ENCODE data around the gene BASP1. TPM values are rescaled to one million over a fixed set of nuclear protein-coding genes. Genes with fewer than 3 reads are reported as not detected.

BASP1 gene
- 3.4 TPM for total RNA-seq
- long read RNA-seq, partial matches to known transcripts, result 0 of 1 reads
- long read RNA-seq, other reads (novel, unspliced or antisense), result 0 of 1 reads

GRCh38 chr5:17217493-17218352 lies at the start of gene BASP1:
TSS of gene BASP1 (plus strand) at chr5:17217631. CDS start at chr5:17275217, 57,586 bp downstream.
- intact Hi-C loops (cut with DNase I), result loop anchor here (10.0 kb wide), 1 partner anchor 1097 kb away; no protein-coding TSS in a partner anchor

GRCh38 chr5:17169507-17169906 lies 47.9 kb upstream of the BASP1 start:
- intact Hi-C loops (cut with DNase I), result no loop called here
- peak; percentile 77 for ATAC-seq (ENCODE audit: poor library complexity)
- DNase-seq, result no peak

More at GRCh38 chr5:17217493-17218352, at the start of gene BASP1:
- ATAC-seq (ENCODE audit: poor library complexity) (peak; percentile 76), DNase-seq (peak; percentile 83)

GRCh38 chr5:17172791-17173190 lies 44.6 kb upstream of the BASP1 start:
- intact Hi-C loops (cut with DNase I), result no loop called here
- no peak for ATAC-seq (ENCODE audit: poor library complexity)

GRCh38 chr5:17174965-17175364 lies 42.5 kb upstream of the BASP1 start:
- DNase-seq (no peak), ATAC-seq (ENCODE audit: poor library complexity) (no peak)
- intact Hi-C loops (cut with DNase I), result no loop called here

More at GRCh38 chr5:17172791-17173190, 44.6 kb upstream of the BASP1 start:
- DNase-seq, result no peak

- DNase-seq (no peak), ATAC-seq (ENCODE audit: poor library complexity) (no peak)
Observed at GRCh38 chr5:17177501-17178372, 39.7 kb upstream of the BASP1 start.

GRCh38 chr5:17178373-17178675 lies 39.1 kb upstream of the BASP1 start:
- ATAC-seq (ENCODE audit: poor library complexity), result no peak
- intact Hi-C loops (cut with DNase I), result no loop called here

More at GRCh38 chr5:17177501-17178372, 39.7 kb upstream of the BASP1 start:
- intact Hi-C loops (cut with DNase I), result no loop called here

GRCh38 chr5:17180330-17180843 lies 37.0 kb upstream of the BASP1 start:
- intact Hi-C loops (cut with DNase I), result no loop called here
- no peak for DNase-seq
- ATAC-seq (ENCODE audit: poor library complexity), result no peak

More at GRCh38 chr5:17178373-17178675, 39.1 kb upstream of the BASP1 start:
- DNase-seq, result no peak

GRCh38 chr5:17180864-17181723 lies 36.3 kb upstream of the BASP1 start:
- intact Hi-C loops (cut with DNase I), result no loop called here
- DNase-seq (no peak), ATAC-seq (ENCODE audit: poor library complexity) (no peak)

GRCh38 chr5:17182494-17182893 lies 34.9 kb upstream of the BASP1 start:
- intact Hi-C loops (cut with DNase I), result no loop called here
- ATAC-seq (ENCODE audit: poor library complexity), result no peak

GRCh38 chr5:17182981-17183380 lies 34.5 kb upstream of the BASP1 start:
- DNase-seq (no peak), ATAC-seq (ENCODE audit: poor library complexity) (no peak)
- intact Hi-C loops (cut with DNase I), result no loop called here

More at GRCh38 chr5:17182494-17182893, 34.9 kb upstream of the BASP1 start:
- DNase-seq, result no peak

GRCh38 chr5:17183831-17184230 lies 33.6 kb upstream of the BASP1 start:
- DNase-seq (no peak), ATAC-seq (ENCODE audit: poor library complexity) (no peak)
- intact Hi-C loops (cut with DNase I), result no loop called here

- intact Hi-C loops (cut with DNase I), result no loop called here
- no peak for ATAC-seq (ENCODE audit: poor library complexity)
- DNase-seq, result no peak
Observed at GRCh38 chr5:17184588-17184987, 32.8 kb upstream of the BASP1 start.

GRCh38 chr5:17185349-17185748 lies 32.1 kb upstream of the BASP1 start:
- intact Hi-C loops (cut with DNase I), result loop anchor here (5.0 kb wide), 1 partner anchor 248 kb away; the partner anchor contains the start of gene MYO10
- DNase-seq (no peak), ATAC-seq (ENCODE audit: poor library complexity) (no peak)

GRCh38 chr5:17185773-17186172 lies 31.7 kb upstream of the BASP1 start:
- intact Hi-C loops (cut with DNase I), result loop anchor here (5.0 kb wide), 1 partner anchor 248 kb away; the partner anchor contains the start of gene MYO10
- DNase-seq, result peak; percentile 68
- ATAC-seq (ENCODE audit: poor library complexity), result peak; percentile 80

GRCh38 chr5:17186256-17186655 lies 31.2 kb upstream of the BASP1 start:
- intact Hi-C loops (cut with DNase I), result loop anchor here (5.0 kb wide), 1 partner anchor 249 kb away; the partner anchor contains the start of gene MYO10
- no peak for ATAC-seq (ENCODE audit: poor library complexity)

GRCh38 chr5:17187011-17187785 lies 30.2 kb upstream of the BASP1 start:
- intact Hi-C loops (cut with DNase I), result loop anchor here (5.0 kb wide), 1 partner anchor 250 kb away; the partner anchor contains the start of gene MYO10

More at GRCh38 chr5:17186256-17186655, 31.2 kb upstream of the BASP1 start:
- no peak for DNase-seq

GRCh38 chr5:17187786-17188170 lies 29.7 kb upstream of the BASP1 start:
- ATAC-seq (ENCODE audit: poor library complexity) (no peak), DNase-seq (no peak)
- intact Hi-C loops (cut with DNase I), result loop anchor here (5.0 kb wide), 1 partner anchor 250 kb away; the partner anchor contains the start of gene MYO10

More at GRCh38 chr5:17187011-17187785, 30.2 kb upstream of the BASP1 start:
- ATAC-seq (ENCODE audit: poor library complexity), result no peak
- no peak for DNase-seq
